Epidermal melanocyte (primary cell): ENCODE results near the gene TGFB2.

ENCODE experiments used
- DNase-seq: peaks from one replicate; pipeline ENCODE4 v3.0.0; 2011; ENCODE audit warnings: low spot score; ENCODE audit not compliant: insufficient read length

The TGFB2 gene

GRCh38 chr1:218481116-218481775, 136.1 kb downstream of the TGFB2 start:
- DNase-seq: no peak

DNA sequence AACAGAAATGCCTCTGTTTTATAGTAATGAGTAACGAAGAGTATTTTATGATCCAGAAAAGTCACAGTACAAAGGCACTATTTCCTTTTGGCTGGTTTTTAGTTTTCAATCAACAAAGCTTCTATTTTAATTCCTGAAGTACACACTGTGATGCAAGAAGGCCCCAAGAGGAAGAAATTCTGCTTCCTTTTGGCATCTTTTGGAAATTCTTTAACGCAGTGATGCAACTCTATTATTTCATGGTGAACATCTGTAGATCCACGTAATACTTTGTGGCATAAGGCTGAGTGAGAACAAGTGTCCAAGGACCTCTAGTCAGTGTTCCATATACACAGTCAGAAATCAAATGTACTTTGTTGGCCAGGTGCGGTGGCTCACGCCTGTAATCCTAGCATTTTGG, 137.5 kb downstream of the TGFB2 start:
- DNase-seq: no peak

DNA sequence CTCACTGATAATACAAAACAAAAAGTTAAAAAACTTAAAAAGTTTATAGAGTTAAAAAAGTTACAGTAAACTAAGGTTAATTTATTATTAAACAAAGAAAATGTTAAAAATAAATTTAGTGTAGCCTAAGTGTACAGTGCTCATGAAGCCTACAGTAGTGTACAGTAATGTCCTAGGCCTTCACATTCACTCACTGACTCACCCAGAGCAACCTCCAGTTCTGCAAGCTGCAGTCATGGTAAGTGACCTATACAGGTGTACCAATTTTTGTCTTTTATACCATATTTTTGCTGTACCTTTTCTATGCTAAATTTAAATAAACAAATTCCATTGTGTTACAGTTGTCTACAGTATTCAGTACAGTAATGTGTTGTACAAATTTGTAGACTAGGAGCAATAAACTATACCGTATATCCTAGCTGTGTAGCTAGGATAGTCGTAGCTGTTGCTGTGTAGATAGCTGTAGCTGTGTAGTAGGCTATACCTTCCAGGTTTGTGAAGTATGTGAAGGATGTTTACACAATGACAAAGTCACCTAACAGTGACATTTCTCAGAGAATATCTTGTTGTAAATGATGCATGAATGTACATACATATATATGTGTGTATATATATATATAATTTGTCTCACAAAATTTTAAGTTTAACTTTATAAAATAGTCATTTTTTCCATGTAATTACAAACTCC, 140.2 kb downstream of the TGFB2 start:
- DNase-seq: no peak

GRCh38 chr1:218488531-218488930, 143.4 kb downstream of the TGFB2 start:
- DNase-seq: no peak

DNA sequence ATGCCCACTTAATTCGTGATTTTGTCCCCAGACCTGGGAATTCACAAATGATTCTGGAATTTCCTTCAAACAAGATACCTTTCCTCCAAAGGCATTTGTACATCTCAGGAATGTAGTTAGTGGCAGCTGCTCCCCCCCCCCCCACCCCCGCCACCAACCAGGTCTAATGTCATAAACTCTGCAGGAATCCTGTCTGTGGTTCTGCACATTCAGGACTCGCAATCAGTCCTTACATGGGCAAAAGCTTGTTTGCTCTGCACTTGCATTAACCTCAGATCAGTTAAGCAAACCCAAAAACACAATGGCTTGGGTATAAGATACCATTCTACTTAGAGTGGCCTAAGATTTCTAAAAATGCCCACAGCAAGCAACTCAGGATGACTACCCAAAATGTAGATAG, 143.8 kb downstream of the TGFB2 start:
- DNase-seq: no peak

DNA sequence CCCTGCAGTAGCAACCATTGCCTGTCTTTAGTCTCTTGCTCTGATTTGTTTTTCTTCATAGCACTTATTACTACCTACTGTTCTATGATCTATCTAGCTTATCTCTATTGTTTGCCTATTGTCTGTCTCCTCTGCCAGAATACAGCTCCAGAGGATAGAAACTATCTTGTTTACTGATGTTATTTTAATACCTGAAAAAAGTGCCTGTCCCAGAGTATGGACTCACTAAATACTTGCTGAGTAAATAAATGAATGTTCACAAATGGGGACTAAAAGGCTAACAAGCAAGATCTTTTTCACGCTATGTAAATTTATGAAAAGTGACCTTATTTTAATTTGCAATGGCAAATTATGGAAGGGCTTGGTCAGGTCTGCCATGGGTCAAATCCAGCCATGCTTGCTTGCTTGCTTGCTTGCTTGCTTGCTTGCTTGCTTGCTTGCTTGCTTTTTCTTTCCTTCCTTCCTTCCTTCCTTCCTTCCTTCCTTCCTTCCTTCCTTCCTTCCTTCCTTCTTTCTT, 145.3 kb downstream of the TGFB2 start:
- no peak for DNase-seq

DNA sequence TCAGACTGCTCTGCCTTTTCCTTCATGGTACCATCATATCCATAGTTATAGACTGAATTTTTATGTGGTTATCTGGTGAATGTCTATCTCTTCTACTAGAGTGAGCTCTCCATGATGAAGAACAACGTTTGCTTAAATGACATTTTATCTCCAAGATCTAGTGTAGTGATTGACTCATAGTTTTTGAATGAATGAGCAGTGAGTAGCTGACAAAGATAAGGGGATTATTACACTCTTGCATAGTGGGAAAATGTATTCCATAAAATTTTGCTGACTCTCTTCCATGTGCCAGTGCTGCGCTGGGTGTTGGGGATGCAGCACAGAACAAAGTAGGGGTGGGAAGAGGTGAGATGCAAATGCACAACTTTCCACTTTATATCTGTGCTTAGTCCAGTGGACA, 147.7 kb downstream of the TGFB2 start:
- no peak for DNase-seq

- DNase-seq: no peak
Measured at GRCh38 chr1:218493986-218494385, 148.8 kb downstream of the TGFB2 start.
